Posterior cingulate gyrus (tissue), 11 donors: ENCODE results near the gene UBE3B.

Experiments used
- DNase-seq, 10 donors: peaks; one replicate each; pipeline versions ENCODE4 v3.0.0 to v3.0.0-alpha.2; 2020 to 2021; ENCODE audit warnings: mixed read lengths in 3 of 10
- intact Hi-C: fragments of 100-400 bp; cut with DNase I; formaldehyde crosslinking; loops from one replicate; pipeline ENCODE4 v1.15.1; 2023

The UBE3B gene

DNA sequence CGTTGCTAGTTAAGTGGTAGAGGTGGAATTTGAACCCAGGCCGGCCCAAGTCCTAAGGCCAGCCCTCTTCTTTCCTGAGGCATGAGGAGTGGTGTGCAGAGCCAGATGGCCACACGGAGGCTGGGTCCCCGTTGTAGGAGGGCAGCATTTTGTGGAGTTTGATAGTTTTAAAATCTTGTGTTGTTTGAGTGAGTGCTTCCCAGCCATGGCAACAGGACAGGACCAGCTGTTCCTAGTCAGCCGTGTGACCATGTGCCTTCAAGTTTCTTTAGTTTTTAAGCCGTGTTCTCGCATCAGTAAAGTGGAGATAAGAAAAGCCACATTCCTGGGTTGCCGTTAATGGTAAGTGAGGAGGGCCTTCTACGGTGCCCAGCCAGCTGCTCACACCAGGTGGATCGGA lies 44.4 kb downstream of the UBE3B start:
- intact Hi-C loops, result loop anchor here (5.0 to 10.0 kb wide), 2 partner anchors 53 to 195 kb away; partner anchors contain the start of genes MMAB and MVK
- peak in 1 of 10 donors; percentile 11 for DNase-seq

DNA sequence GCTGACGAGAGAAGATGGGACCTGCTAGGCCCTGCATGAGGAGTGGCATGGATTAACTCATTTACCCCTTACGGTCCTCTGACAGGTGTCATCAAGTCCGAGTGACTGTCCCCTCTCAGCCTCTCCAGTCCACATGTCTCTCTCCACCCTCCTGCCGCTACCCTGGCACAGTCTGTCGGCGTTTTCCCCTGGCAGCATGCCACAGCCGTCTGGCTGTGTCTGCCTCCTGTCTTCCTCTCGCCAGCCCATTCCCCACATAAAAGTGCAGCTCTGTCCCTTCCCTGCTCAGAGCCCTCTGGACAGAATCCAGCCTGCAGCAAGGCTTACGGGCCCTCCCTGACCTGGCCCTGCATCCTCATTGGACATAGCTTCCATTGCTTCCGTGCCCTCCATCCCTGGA lies 45.6 kb downstream of the UBE3B start:
- peak in 6 of 10 donors; percentile 18 to 90 (median 63) for DNase-seq

DNA sequence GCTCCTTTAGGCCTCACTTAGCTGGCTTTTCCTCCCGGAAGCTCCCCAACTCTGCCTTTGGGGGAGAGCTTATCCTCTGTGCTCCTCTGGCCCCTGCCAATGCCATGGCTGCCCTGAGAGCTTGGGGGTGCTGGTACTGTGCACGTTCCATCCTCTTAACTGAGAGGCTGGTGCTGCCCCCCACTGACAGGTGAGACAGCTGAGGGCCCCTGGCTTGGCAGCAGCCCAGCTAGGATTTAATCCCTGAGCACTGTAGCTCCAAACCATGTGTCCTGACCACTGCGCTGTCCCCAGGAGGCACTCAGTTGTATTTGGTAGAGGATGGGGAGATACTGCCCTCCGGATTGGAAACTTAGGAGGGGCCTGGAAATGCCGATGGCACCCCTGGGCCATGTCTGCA lies 46.1 kb downstream of the UBE3B start:
- intact Hi-C loops, result loop anchor here (5.0 to 10.0 kb wide), 2 partner anchors 51 to 194 kb away; partner anchors contain the start of genes MMAB and MVK
- no peak for DNase-seq

More for the DNA sequence above, 45.6 kb downstream of the UBE3B start:
- intact Hi-C loops, result loop anchor here (5.0 to 10.0 kb wide), 2 partner anchors 52 to 194 kb away; partner anchors contain the start of genes MMAB and MVK

DNA sequence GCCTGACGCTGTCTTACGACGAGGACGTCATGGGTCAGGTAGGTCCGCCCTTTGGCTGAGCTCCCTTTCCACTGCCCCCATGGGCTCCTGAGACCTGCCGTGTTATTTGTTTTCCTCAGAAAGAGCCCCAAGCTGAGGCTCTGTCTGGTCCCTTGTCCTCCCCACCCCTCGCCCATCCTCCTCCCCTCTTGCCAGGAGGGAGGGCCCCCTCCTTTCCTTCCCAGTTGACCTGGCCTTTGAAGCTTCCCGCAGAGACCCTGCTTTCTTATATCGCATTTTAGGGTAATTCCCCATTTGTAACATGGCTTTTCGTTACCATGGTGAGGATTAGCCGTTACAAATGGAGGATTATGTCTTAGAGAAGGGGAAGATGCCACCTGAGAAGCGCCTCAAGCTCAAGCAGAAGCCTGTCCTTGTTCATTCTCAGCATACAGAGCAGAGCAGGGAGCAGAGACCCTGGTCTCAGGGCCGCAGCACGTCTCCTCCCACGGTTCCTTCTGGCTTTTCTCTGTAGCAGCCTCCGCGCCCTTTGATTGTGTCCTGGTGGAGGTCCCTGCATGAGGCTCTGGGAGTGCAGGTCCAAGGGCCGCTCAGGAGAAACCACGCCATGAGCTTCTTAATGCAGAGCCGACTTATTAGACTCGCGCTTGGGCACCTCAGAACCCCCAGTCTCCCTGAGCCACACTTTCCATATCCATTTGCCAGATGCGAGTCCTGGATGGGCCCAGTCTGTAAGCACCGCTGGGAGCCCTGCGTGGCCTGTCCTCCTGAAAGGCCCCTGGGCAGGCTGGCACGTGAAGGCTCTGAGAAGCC lies 47.2 kb downstream of the UBE3B start:
- no peak for DNase-seq
- intact Hi-C loops, result loop anchor here (5.0 to 10.0 kb wide), 2 partner anchors 50 to 193 kb away; partner anchors contain the start of genes MMAB and MVK

DNA sequence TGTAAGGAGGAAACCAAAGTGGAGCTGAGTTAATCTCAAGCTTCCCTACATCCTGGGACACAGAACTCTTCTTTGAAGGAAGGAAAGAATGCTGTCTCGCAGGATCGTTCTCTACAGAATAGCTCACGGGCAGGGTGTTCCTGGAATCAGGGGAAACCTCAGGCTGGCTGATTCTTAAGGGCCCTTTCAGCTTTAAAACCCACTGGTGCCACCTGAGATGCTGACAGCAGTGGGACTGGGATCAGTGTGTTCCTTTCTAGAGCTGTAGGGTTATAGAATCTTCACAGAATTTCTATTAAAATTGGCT lies 47.8 kb downstream of the UBE3B start:
- intact Hi-C loops, result loop anchor here (10.0 kb wide), 1 partner anchor 50 kb away; the partner anchor contains the start of genes MMAB and MVK

DNA sequence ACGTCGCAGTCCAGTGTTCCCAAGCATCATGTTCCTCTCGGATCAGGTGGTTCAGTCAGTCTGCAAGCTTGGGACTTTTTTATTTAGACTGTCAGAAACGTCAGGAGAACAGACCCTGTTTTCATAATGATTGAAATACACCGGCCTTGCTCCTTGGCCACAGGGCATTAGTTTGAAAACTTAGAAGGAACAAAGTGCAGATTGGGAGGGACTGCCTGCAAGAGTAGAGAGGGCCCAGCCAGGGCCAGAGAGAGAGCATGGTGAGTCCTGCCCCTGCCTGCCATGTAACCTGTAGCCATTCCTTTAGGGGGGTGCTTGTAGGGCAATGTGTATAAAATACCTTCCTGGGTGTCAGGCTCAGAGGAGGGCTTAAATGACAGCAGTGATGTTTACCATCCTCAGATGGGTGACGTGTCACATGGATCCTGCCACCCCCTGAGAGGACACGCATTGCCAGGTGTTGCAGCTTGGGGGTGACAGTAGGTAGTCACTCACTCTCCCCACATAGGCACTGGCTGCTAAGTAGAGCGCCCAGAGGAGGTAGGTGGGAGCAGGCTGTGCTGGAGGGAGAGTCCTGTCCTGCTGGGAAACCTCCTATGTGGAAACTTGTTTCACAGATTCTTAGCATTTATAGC lies 50.2 kb downstream of the UBE3B start:
- intact Hi-C loops, result loop anchor here (10.0 kb wide), 1 partner anchor 47 kb away; the partner anchor contains the start of genes MMAB and MVK
- DNase-seq, result no peak

More for the DNA sequence above, 47.8 kb downstream of the UBE3B start:
- no peak for DNase-seq

DNA sequence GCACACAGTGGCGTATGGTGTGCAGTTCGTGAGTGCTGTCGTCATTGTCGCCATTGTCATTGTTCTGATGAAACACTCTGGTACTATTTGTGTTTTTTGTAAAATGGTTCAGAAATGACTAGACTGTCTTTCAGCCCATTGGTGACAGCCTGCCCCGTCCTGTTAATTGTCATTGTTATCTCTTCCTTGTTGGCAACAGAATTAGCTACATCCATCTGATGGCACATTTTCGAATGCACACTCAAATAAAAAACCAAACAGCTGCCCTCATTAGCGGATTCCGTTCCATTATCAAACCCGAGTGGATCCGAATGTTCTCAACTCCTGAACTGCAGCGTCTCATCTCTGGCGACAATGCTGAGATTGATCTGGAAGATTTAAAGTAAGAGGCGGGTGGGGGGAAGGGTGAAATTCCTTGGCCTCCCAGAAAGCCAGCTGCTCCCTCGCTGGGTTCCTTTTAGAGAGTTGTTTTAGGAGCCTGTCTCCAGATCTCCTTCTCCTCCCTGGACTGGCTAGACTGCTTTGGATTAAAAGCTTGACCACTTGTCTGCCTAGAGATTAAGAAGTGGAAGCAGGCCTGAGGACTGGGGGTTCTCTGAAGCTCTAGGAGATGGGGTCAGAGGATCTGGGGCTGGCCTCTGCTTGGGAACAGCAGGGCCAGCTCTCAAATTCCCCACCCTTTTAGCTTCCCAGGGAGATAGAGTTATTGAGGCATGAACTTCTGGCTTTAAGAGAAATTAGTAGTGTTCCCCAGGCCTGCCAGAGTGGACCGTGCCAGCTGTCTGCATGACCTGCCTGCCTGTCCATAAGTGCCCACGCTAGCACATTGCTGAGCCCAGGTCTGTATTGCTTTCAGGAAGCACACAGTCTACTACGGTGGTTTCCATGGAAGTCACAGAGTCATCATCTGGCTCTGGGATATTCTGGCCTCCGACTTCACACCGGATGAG lies 52.5 kb downstream of the UBE3B start:
- intact Hi-C loops, result loop anchor here (10.0 kb wide), 1 partner anchor 45 kb away; the partner anchor contains the start of genes MMAB and MVK
- no peak for DNase-seq

DNA sequence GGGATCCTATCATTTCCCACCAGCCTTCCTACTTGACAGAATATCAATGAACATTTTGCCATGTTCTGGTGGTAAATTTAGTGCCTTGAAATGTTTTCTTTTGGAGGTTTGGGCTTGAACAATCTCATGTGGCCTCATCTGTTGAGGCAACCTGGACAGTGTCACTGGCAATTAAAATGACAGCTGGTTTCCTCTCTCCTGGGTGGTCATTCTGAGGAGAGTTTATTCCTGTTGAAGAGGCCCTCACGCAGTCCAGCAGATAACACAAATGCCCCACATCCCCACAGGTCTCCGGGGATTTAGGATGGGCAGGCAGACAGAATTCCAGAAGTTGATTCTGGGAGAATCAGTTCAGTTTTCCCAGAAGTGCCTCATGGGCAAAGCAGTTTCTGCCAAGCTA lies 54.0 kb downstream of the UBE3B start:
- no peak for DNase-seq
- intact Hi-C loops, result no loop called here

DNA sequence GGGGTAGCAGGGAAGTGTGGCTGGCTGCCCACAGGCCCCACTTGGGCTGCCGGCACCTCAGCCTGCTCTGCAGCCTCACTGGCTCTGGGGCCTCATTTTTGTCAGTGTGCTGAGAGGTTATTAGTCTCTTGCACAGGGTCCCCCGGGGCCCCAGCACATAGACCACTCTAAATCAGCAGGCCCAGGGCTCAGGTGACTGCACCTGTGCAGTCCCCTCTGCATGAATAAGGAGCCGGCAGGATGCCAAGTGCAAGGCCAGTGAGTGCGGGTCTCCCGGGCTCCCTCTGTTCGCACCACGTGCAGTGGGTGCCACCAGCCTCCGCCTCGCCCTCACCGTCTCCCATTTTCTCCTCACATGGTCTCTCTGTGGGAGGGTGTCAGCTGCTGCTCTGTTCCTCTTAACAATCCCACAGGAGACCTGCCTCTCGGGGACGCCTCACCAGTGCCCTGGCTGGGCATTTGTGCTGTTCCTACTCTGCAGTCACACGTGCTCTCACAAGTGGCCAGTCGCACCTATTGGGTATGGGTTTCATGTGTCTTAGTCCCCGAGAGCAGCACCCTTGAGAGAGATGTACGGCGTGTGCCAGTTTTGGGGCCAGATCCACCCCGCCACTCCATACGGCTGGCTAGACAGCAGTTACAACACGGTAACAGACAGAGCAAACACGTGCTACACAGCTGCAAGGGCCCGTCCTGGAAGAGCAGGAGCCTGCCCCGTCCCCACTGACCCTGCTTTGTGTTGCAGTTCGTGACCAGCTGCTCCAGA lies 55.5 kb downstream of the UBE3B start:
- DNase-seq, result peak in 2 of 10 donors; percentile 62 to 73

DNA sequence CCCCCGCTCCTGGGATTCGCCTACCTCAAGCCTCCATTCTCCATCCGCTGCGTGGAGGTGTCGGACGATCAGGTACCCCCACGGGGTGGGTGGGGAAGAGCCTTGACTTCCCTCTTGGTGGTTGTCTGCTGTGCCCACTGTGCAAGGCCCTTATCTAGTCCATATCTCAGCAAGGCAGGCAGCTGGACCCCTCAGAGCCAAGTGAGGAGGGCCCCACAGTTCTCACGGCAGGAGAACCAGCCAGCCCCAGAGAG lies 56.0 kb downstream of the UBE3B start:
- DNase-seq, result peak in 1 of 10 donors; percentile 57
- intact Hi-C loops, result no loop called here

More for the DNA sequence above, 55.5 kb downstream of the UBE3B start:
- intact Hi-C loops, result no loop called here

DNA sequence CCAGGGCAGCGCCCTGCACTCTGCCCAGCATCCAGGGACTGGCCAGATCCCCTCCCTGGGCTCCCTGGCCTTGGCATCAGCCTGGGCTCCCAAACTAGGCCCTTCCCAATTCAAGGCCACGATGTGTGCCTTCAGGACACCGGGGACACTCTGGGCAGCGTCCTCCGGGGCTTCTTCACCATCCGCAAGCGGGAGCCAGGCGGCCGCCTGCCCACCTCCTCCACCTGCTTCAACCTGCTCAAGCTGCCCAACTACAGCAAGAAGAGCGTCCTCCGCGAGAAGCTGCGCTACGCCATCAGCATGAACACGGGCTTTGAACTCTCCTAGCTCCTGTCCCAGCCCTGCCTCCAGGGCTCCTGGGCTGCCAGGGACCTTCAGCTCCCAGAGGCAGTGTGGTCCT lies 57.0 kb downstream of the UBE3B start:
- DNase-seq, result peak in 2 of 10 donors; percentile 55 to 65
- intact Hi-C loops, result no loop called here

DNA sequence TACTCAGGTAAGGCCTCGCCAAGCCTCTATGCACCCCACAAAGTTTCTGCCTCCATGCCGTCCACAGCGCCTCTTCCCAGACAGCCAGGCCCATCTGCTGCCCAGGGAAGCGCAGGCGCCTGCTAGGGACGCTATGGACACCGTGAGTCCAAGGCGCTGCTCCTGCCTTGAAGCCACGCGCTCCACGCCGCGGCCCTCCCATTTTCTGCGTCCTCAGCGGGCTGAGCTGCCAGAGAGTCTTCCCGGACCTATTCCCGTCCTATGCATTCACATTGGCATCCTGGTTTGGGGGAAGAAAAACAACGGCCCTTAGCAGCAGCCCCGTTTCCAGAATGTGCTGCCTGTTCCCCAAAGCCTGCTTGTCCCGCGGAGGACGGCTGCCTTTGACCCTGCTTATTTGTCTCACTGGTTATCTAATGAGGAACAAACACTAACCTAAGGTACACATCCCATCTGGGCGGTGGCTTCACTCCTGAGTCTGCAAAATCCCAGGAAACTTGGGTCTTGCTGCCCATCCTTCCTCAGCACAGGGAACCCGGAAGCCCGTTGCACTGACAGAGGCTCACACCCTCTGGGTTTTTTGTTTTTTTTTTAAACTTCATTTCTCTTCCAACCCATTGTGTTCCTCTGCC lies 57.9 kb downstream of the UBE3B start:
- intact Hi-C loops, result no loop called here
- DNase-seq, result peak in 3 of 10 donors; percentile 50 to 72 (median 57)

DNA sequence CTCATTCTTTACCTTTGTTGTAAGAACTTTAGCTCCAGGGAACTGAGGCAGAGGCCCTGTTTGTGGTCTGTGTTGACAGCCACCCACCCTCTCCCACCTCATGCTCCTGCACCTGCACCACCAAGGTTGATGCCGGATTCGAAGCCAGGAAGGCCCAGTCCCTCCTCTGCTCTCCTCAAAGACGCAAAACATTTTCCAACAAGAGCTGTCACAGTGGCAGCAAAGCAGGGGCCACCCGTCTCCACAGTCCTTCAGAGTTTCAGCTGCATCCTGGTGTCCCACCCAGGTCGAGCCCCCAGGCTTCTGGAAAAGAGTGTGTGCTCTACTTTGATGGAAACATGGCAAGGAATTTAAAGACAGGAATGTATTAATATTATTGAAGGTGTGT lies 58.4 kb downstream of the UBE3B start:
- intact Hi-C loops, result no loop called here
- peak in 3 of 10 donors; percentile 26 to 69 (median 61) for DNase-seq

DNA sequence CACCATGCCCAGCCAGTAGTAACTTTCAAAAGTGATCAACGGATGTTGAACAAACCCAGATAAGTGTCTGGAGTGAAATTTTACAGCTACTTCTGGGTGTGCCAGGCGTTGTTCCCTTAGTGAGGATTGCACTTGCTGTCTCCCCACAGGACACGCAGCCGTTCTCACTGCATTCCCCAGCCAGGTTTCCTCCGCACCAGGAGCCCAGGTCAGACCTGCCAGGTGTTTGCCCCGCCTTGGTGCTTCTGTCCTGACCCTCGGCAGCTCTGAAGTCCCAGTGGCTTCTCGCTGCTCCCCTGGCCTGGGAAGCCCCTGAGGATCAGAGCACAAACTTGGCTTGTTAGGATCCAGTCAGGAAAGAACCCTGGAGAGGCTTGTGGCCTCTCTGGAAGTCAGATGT lies 59.7 kb downstream of the UBE3B start:
- peak in 2 of 10 donors; percentile 78 to 81 for DNase-seq
- intact Hi-C loops, result no loop called here

DNA sequence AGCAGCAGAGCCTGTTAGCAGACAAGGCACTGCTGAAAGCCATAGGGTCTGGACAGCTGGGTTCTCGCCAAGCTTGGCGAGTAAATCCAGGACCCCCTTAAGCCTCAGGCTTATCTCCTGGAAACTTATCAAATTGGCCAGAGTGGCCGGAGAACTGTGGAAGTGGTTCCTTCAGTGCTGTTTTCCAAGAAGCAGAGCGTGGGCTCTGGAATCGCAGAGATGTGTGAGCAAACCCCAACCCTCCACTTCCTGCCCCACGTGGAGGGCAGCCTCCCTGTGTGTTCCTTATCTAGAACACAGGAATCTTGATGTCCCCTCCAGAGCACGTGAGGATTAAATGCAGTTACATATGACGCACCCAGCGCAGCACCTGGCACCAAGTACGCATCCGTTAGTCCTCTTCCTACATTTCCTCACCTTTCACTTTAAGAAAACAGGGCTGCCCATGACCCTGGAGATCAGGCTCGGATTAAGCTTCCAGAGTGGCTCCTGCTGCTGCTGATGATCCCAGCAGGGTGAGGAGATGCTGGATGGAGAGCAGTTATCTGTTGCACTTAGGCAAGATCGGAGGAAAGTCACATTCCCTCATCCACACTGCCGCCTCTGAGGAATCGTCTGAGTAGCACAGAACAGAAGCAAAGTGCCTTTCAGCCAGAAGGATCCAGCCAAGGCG lies 60.9 kb downstream of the UBE3B start:
- DNase-seq, result peak in 3 of 10 donors; percentile 5 to 33 (median 18)
- intact Hi-C loops, result no loop called here

DNA sequence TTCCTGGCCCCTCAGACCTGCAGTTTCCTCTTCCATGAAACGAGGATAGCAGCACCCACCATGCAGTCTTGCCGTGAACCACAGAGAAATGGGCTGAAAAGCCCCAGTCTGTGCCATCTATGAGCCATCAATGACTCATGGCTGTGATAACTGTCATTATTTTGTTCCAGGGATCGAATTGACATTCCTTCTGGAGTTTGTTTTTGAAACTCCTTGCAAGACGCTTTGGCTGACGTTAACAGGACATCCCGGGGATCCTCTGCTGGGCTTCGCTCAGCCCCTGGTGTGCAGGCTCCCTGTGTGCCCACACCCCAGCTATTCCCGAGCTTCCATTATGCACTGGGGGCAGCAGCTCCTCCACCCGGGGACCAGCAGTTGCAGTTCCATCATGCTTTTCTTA lies 62.1 kb downstream of the UBE3B start:
- intact Hi-C loops, result no loop called here
- DNase-seq, result peak in 2 of 10 donors; percentile 22 to 46

DNA sequence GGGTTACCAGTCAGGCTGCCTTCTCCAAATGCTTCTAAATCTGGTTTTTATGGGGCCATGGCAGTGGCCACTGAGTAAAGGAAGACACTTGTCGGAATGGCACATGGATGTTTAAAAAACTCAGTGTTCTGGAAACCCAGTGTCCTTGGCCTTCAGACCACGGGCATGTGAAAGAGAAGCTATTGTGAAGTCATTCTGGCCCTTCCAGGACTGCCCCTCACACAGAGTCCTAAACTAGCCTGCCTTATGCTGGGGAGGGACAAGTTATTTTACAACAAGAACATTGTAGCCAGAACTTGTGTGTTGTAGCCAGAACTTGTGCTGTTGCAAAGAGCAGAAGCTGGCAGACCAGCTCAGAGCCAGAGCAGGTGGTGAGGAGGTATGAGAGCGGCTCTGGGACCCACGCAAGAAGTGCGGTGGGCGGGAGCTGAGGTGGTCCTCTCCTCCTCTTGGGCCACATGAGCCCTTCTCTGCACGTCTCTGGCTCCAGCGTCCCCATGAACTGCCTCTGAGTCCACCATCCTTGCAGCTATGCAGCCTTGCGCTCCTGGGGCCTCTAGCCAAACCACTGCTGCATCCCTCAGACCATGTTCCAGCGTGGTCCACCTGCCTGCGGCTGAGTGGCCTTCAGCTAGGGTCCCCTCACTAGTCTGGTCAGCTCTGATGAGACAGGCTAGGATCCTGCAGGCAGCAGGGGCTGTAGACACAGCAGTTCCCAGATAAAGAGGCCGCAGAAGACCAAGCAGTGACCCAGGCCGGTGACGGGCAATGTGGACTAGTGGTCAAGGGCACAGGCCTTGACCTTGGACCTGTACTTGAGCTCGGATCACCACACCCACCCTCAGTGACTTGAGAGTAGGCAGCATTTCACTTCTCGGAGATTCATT lies 63.3 kb downstream of the UBE3B start:
- intact Hi-C loops, result no loop called here
- DNase-seq, result peak in 7 of 10 donors; percentile 20 to 67 (median 46)

DNA sequence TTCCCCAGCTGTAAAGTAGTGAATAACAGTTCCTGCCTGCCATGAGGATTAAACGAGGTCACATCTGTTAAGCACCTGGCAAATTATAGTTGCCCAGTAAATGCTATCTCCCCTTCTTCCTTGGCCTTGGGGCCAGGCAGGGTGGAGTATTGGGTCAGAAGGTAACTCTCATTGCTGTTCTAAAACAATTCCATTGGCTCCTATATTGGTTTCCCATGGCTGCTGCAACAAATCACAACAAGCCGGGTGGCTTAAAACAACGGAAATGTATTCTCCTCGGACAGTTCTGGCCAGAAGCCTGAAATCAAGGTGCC lies 63.9 kb downstream of the UBE3B start:
- peak in 1 of 10 donors; percentile 2 for DNase-seq
- intact Hi-C loops, result no loop called here
